Esophagus squamous epithelium (tissue), 5 donors: ENCODE results near the gene CFAP52. TPM values are rescaled to one million over a fixed set of nuclear protein-coding genes. Genes with fewer than 3 reads are reported as not detected.

ENCODE experiments used
- DNase-seq: peaks from one replicate; lab custom pipeline; 2025; lab: John Stamatoyannopoulos, UW
- H3K27ac ChIP-seq, 4 donors: fragments of 200-600 bp; sonication (generic); one replicate each; pipeline ENCODE4 v1.5.1; 2016 to 2019; ENCODE audit warnings: mild to moderate bottlenecking in 1 of 4
- H3K27me3 ChIP-seq, 4 donors: fragments of 200-600 bp; sonication (generic); 1 replicate in 3 of 4; 2 replicates in 1 of 4; pipeline versions ENCODE4 v1.5.1 to v1.6.0; 2017 to 2021; ENCODE audit warnings: antibody characterized with exemption in 1 of 4
- H3K36me3 ChIP-seq, 3 donors: fragments of 200-600 bp; sonication (generic); one replicate each; pipeline ENCODE4 v1.5.1; 2016 to 2019
- H3K4me1 ChIP-seq, 3 donors: fragments of 200-600 bp; sonication (generic); one replicate each; pipeline ENCODE4 v1.5.1; 2017 to 2019
- H3K4me3 ChIP-seq, 4 donors: fragments of 200-600 bp; sonication (generic); 1 replicate in 3 of 4; 2 replicates in 1 of 4; pipeline ENCODE4 v1.5.1; 2016 to 2019; ENCODE audit warnings: mild to moderate bottlenecking in 2 of 4, moderate library complexity in 1 of 4
- H3K9me3 ChIP-seq, 3 donors: fragments of 200-600 bp; sonication (generic); one replicate each; pipeline ENCODE4 v1.5.1; 2016 to 2019
- POLR2A ChIP-seq, 4 donors: fragments of 450-650 bp; IDR thresholded peaks; one replicate each; pipeline ENCODE4 v1.6.1; 2017; ENCODE audit warnings: antibody characterized with exemption in 4 of 4, mild to moderate bottlenecking in 4 of 4, moderate library complexity in 3 of 4
- WGBS, 2 donors: methylation state at CpG; one replicate each; pipeline ENCODE4 v1.1.5; 2018; 5-methylcytosine and 5-hydroxymethylcytosine counted together
- intact Hi-C: fragments of 100-400 bp; cut with DNase I; formaldehyde crosslinking; loops from one replicate; pipeline ENCODE4 v1.15.0; 2022
- total RNA-seq, 4 donors: library from RNA; depleted of rRNA; stranded (reverse); fragments of >200 nt; gene quantifications; one replicate each; pipeline ENCODE4 v1.1.0, GENCODE V29; 2016
- TF ChIP-seq, protein P1 (sequence below), 6 experiments: fragments of 450-650 bp in 4 of 6; fragments of 200-600 bp in 2 of 6; sonication (generic) in 2 of 6; IDR thresholded peaks; one replicate each; pipeline ENCODE4 v1.5.1; 2016 to 2019; ENCODE audit warnings: antibody characterized with exemption in 6 of 6, mild to moderate bottlenecking in 4 of 6, moderate library complexity in 4 of 6
- donor health status: DM: yes; HTN: yes; CAD: no.

Gene CFAP52
- total RNA-seq, 4 donors from 2014 or later, result not detected

DNA sequence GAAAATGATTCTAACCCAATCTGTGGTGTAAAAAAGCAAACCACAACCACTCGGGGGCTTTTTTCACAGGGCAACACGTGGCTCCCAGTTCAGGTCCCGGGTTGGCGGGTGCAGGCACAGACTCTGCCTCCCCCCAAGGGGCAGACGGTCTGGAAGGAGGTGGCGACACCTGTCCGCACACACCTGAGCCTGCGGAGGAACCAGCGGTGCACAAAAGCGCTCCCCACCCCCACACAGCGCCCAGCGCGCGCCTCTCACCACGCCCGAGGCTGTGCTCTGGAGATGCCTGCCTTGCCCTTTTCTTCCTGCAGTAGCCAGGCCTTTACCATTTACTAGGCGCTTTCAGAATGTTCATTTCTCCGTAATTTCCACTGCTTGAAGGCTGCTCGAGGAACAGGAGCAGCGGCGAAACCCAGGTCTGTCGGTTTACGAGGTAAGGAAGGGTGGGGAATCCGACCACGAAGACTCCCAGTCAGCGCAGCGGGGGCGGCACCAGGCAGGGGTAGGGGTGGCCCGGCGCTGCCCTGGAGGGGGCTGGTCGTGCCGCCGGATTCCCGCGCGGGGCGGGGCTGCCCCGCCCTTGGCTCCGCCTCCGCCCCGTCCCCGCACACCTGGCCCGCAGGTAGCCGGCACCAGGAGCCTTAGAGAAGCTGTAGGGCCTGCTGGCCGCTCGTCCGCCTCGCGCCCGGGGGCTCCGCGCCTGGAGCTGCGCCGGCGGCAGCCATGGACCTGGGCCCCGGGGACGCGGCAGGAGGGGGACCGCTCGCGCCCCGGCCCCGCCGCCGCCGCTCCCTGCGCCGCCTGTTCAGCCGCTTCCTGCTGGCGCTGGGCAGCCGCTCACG is 68.7 kb downstream of the CFAP52 start, which contains the start of gene USP43:
Gene USP43, plus strand, starts transcription at position 608 of the 842 bp plus-strand sequence. Its CDS starts 116 bp downstream, at position 724.
- TF ChIP-seq, protein P1, sequence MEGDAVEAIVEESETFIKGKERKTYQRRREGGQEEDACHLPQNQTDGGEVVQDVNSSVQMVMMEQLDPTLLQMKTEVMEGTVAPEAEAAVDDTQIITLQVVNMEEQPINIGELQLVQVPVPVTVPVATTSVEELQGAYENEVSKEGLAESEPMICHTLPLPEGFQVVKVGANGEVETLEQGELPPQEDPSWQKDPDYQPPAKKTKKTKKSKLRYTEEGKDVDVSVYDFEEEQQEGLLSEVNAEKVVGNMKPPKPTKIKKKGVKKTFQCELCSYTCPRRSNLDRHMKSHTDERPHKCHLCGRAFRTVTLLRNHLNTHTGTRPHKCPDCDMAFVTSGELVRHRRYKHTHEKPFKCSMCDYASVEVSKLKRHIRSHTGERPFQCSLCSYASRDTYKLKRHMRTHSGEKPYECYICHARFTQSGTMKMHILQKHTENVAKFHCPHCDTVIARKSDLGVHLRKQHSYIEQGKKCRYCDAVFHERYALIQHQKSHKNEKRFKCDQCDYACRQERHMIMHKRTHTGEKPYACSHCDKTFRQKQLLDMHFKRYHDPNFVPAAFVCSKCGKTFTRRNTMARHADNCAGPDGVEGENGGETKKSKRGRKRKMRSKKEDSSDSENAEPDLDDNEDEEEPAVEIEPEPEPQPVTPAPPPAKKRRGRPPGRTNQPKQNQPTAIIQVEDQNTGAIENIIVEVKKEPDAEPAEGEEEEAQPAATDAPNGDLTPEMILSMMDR (IDR thresholded peaks at IDR 0.05), result no peak
- TF ChIP-seq POLR2A (IDR thresholded peaks at IDR 0.05), result peak in 3 of 4 donors; percentile 24 to 45 (median 38)
- intact Hi-C loops, result no loop called here

DNA sequence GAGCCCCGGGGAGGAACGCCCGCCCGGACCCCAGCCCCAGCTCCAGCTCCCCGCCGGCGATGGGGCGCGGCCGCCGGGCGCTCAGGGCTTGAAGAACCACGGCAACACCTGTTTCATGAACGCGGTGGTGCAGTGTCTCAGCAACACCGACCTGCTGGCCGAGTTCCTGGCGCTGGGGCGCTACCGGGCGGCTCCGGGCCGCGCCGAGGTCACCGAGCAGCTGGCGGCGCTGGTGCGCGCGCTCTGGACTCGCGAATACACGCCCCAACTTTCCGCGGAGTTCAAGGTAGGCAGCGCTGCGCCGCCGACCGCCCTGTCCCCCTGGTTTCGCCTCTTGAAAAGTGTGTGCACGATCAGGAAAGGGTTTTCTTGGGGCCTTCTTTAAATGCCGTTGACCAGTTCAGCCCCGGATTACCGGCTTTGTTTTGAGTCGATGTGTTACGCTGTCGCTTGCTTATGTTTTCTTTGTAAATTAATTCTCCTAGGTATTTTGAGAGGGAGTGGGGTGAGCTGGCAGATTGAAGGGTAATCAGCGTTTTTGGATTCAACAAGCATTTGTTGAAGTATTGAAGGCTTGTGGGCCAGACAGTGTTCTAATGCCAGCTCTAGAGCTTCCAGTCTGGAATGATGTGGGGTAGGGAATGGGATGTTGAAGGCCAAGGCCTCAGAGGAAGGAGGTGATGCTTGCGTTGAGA is 69.6 kb downstream of the CFAP52 start:
- DNase-seq, result no peak
- H3K36me3 ChIP-seq, result no peaks in the 10 kb centered on the region
- intact Hi-C loops, result no loop called here
- H3K4me3 ChIP-seq, result peak overlapping the region; percentile 63 to 81 (median 78)
- TF ChIP-seq, protein P1 (IDR thresholded peaks at IDR 0.05), result peak in 1 of 6 experiments; percentile 19
- TF ChIP-seq POLR2A (IDR thresholded peaks at IDR 0.05), result no peak
- peaks cover 0 to 38% (median 8%) of the 10 kb centered on the region in 3 donors for H3K4me1 ChIP-seq
- peaks cover 0 to 52% (median 0%) of the 10 kb centered on the region in 4 donors for H3K27me3 ChIP-seq
- no peaks in the 10 kb centered on the region for H3K9me3 ChIP-seq
- H3K27ac ChIP-seq, result peak overlapping the region; percentile 86 to 98 (median 91)
- 12 to 13% methylated on average over 11 of the region's 51 CpGs for WGBS, 2 donors

More for the DNA sequence above, 68.7 kb downstream of the CFAP52 start, which contains the start of gene USP43:
- Histone ChIP-seq H3K27me3 (peaks cover 0 to 54% (median 0%) of the 10 kb centered on the region in 4 donors), H3K4me3 (peak within 1 kb of the TSS; percentile 63 to 81 (median 78)), H3K36me3 (no peaks in the 10 kb centered on the region), H3K27ac (peak within 1 kb of the TSS; percentile 86 to 98 (median 91)), H3K9me3 (peaks cover 0 to 4% (median 0%) of the 10 kb centered on the region in 3 donors), H3K4me1 (peaks cover 0 to 38% (median 8%) of the 10 kb centered on the region in 3 donors)
- 0 to 1% methylated on average over 3 to 14 of the region's 72 CpGs for WGBS, 2 donors
- DNase-seq, result no peak

DNA sequence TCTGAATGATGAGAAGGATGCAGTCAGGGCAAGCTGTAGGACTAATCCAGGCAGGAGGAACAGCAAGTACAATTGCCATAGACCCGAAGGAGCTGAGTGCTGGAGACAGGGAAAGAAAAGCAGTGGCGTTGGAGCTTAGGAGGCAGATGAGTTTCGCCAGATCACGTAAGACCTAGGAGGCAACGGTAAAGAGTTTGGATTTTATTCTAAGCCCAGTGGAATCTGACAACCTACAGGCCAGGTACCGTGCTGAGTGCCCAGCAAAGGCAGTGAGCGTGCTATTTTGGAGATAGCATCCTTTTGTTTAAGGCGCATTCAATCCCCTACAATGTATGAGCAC is 70.1 kb downstream of the CFAP52 start:
- H3K27me3 ChIP-seq, result peaks cover 0 to 55% (median 0%) of the 10 kb centered on the region in 4 donors
- peaks cover 0 to 38% (median 8%) of the 10 kb centered on the region in 3 donors for H3K4me1 ChIP-seq
- intact Hi-C loops, result no loop called here
- WGBS, 2 donors, result 45 to 58% methylated on average over 7 of the region's 8 CpGs
- DNase-seq, result no peak
- no peak for TF ChIP-seq POLR2A (IDR thresholded peaks at IDR 0.05)
- peak overlapping the region; percentile 63 to 81 (median 78) for H3K4me3 ChIP-seq
- no peaks in the 10 kb centered on the region for H3K36me3 ChIP-seq
- H3K9me3 ChIP-seq, result no peaks in the 10 kb centered on the region
- H3K27ac ChIP-seq, result peak overlapping the region; percentile 86 to 98 (median 91)

DNA sequence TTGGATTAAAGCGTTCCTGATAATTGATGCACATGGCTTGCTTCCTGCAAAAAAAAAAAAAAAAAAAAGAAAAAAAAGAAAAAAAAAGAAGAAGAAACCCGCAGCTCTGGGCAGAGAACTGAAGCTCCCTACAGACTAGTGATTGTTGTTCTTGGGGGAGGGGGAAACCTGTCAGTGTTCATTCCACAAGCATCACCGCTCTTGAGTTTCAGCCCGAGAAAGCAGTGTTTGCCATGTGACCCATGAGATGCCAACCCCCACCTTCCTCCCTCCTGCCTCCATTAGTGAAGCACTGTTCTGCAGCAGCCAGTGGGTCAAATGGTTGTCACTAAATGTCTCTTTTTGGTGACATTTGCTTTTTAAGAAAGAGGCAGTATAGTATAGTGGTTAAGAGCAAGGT is 70.6 kb downstream of the CFAP52 start:
- TF ChIP-seq, protein P1 (IDR thresholded peaks at IDR 0.05), result no peak
- TF ChIP-seq POLR2A (IDR thresholded peaks at IDR 0.05), result no peak
- H3K4me3 ChIP-seq, result peak overlapping the region in 1 of 4 donors; percentile 81
- WGBS, 2 donors, result 41 to 52% methylated on average over 3 to 4 of the region's 4 CpGs
- no peak for DNase-seq
- H3K4me1 ChIP-seq, result peaks cover 0 to 38% (median 8%) of the 10 kb centered on the region in 3 donors
- no peak overlapping the region for H3K27ac ChIP-seq
- no peaks in the 10 kb centered on the region for H3K9me3 ChIP-seq
- intact Hi-C loops, result no loop called here
- H3K36me3 ChIP-seq, result no peaks in the 10 kb centered on the region
- peaks cover 0 to 55% (median 0%) of the 10 kb centered on the region in 4 donors for H3K27me3 ChIP-seq

DNA sequence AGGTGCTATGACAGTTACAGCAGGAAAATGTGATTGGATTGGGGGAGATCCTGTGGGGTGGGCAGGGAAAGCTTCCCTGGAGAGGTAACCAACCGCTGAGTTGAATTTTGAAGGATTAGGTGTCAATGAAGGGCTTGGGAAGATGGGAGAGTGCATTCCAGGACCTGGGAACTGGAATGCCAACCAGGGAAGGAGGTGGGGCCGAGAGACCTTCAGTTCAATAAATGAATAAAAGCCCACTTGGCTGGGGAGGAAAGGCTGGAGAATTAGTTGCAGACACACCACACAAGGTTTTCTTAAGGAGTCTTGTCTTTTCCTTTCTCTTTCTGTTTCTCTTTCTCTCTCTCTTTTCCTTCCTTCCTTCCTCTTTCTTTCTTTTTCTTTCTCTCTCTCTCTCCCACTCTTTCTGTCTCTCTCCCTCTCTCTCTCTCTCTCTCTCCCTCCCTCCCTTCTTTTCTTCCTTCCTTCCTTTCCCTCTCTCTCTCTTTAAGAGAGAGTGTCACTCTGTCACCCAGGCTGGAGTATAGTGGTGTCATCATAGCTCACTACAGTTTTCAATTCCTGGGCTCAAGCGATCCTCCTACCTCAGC is 72.2 kb downstream of the CFAP52 start:
- Histone ChIP-seq H3K27me3 (peaks cover 0 to 64% (median 0%) of the 10 kb centered on the region in 4 donors), H3K36me3 (no peaks in the 10 kb centered on the region), H3K9me3 (no peaks in the 10 kb centered on the region), H3K4me1 (peaks cover 0 to 38% (median 8%) of the 10 kb centered on the region in 3 donors), H3K4me3 (no peak overlapping the region), H3K27ac (no peak overlapping the region)
- DNase-seq, result no peak
- intact Hi-C loops, result no loop called here
- WGBS, 2 donors, result 74 to 79% methylated on average over 3 of the region's 3 CpGs
- TF ChIP-seq, protein P1 (IDR thresholded peaks at IDR 0.05), result no peak
- no peak for TF ChIP-seq POLR2A (IDR thresholded peaks at IDR 0.05)
